ENCODE results near the gene MYBPC3. TPM values are rescaled to one million over a fixed set of nuclear protein-coding genes. Genes with fewer than 3 reads are reported as not detected.

Gene MYBPC3
- total RNA-seq, 4 donors from 2014 or later: 0.06 to 0.17 TPM; not detected in 2

DNA sequence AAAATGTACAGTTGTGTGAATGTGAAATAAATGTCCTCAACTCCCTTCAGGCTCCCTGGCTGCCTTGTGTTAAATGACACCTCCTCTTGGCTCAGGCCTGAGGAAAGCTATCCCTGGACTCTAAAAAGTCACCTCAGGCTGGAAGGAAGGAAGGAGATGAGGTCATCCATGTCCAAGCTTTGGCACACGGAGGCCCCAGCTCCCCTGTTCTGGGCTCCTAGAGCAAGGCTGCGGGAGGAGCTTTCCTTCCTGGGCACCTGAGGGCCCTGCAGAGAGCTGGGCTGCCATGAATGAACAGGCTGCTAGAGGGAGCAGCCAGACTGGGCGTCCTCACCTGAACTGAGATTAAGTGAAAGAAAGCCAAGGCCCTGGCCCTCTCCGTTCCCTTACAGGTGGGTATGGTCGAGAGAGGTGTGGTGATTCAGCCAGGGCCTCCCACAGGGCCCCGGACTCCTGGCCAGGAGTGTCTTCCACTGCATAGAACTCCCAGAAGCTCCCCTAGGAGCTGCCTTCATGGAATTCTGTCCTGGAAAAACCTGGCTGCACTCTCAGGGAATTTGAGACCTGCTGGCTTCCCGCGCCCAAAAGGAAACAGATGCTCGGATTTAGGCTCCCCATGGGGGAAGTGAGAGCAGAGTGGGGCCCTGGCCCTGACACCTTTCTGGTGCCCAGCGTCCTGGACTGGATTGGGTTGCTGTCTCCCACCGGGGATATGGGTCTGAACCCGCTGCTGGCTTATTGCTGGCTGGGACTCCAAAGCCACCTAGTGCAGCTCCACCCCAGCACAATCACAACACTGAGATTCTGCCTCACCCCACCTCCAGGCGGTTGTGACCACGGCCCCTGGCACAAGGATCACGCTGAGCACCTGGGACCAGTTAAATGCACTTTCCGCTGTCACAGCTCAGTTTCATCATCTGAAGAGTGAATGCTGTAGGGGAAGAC is 22.2 kb downstream of the MYBPC3 start:
- Histone ChIP-seq H3K4me1 (peaks cover 17 to 31% (median 21%) of the 10 kb centered on the region in 4 donors), H3K4me3 (no peak overlapping the region), H3K27me3 (no peaks in the 10 kb centered on the region), H3K9me3 (no peaks in the 10 kb centered on the region), H3K36me3 (peaks cover 10 to 50% (median 27%) of the 10 kb centered on the region in 4 donors), H3K27ac (replicated peaks in 1 of 4) (peak overlapping the region; percentile 46 to 57 (median 53))
- no peak for DNase-seq (ENCODE audit: extremely low spot score)
- no peak for TF ChIP-seq POLR2AphosphoS5 (IDR thresholded peaks at IDR 0.05)
- TF ChIP-seq, protein P1, sequence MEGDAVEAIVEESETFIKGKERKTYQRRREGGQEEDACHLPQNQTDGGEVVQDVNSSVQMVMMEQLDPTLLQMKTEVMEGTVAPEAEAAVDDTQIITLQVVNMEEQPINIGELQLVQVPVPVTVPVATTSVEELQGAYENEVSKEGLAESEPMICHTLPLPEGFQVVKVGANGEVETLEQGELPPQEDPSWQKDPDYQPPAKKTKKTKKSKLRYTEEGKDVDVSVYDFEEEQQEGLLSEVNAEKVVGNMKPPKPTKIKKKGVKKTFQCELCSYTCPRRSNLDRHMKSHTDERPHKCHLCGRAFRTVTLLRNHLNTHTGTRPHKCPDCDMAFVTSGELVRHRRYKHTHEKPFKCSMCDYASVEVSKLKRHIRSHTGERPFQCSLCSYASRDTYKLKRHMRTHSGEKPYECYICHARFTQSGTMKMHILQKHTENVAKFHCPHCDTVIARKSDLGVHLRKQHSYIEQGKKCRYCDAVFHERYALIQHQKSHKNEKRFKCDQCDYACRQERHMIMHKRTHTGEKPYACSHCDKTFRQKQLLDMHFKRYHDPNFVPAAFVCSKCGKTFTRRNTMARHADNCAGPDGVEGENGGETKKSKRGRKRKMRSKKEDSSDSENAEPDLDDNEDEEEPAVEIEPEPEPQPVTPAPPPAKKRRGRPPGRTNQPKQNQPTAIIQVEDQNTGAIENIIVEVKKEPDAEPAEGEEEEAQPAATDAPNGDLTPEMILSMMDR (IDR thresholded peaks at IDR 0.05): peak in 1 of 3 experiments; percentile 2
- WGBS: 61% methylated on average over 6 of the region's 16 CpGs
- intact Hi-C loops (cut with DNase I): no loop called here

DNA sequence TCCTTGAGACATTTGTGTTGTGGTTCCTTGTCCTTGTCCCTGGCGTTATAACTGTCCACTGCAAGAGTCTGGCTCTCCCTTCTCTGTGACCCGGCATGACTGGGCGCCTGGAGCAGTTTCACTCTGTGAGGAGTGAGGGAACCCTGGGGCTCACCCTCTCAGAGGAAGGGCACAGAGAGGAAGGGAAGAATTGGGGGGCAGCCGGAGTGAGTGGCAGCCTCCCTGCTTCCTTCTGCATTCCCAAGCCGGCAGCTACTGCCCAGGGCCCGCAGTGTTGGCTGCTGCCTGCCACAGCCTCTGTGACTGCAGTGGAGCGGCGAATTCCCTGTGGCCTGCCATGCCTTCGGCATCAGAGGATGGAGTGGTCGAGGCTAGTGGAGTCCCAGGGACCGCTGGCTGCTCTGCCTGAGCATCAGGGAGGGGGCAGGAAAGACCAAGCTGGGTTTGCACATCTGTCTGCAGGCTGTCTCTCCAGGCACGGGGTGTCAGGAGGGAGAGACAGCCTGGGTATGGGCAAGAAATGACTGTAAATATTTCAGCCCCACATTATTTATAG is 23.0 kb downstream of the MYBPC3 start:
- intact Hi-C loops (cut with DNase I): no loop called here
- DNase-seq (ENCODE audit: extremely low spot score): no peak
- Histone ChIP-seq H3K9me3 (no peaks in the 10 kb centered on the region), H3K4me3 (no peak overlapping the region), H3K4me1 (peaks cover 17 to 31% (median 21%) of the 10 kb centered on the region in 4 donors), H3K27me3 (no peaks in the 10 kb centered on the region), H3K36me3 (peaks cover 10 to 53% (median 26%) of the 10 kb centered on the region in 4 donors), H3K27ac (replicated peaks in 1 of 4) (peak overlapping the region; percentile 46 to 57 (median 53))
- TF ChIP-seq EP300 (IDR thresholded peaks at IDR 0.05) (no peak), POLR2AphosphoS5 (IDR thresholded peaks at IDR 0.05) (no peak), POLR2A (IDR thresholded peaks at IDR 0.05; ENCODE audit: low read depth) (no peak)
- TF ChIP-seq, protein P1 (IDR thresholded peaks at IDR 0.05): no peak
- 72% methylated on average over 10 of the region's 12 CpGs for WGBS

DNA sequence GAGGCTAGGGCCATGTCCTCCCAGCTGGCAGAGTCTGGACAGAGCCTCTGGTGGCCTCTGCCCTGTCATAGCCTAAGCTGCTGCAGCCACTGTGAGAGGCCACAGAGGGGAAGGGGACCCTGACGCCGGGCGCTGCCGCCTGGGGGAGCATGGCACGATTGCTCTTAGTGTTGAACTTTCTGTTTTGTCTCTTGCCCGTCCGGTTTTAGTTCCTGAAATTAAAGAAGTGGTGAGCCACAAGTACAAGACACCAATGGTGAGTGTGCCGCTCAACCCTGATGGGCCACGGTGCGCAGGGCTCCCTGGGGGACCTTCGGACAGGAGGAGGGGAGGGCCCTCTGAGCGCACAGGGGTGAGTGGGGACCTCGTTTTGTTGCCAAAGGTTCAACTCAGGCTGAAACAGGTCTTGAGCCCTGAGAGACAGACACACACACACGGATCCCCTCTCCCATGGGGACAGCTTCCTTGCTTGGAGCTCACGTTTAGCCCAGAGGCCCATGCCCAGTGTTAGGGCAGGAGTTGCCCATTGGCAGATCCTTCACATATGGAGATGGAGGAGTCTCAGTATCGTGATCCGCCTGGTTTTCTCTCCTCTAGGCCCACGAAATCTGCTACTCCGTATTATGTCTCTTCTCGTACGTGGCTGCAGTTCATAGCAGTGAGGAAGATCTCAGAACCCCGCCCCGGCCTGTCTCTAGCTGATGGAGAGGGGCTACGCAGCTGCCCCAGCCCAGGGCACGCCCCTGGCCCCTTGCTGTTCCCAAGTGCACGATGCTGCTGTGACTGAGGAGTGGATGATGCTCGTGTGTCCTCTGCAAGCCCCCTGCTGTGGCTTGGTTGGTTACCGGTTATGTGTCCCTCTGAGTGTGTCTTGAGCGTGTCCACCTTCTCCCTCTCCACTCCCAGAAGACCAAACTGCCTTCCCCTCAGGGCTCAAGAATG is 23.8 kb downstream of the MYBPC3 start:
- no peak for DNase-seq (ENCODE audit: extremely low spot score)
- H3K36me3 ChIP-seq: peaks cover 10 to 53% (median 23%) of the 10 kb centered on the region in 4 donors
- peaks cover 17 to 31% (median 21%) of the 10 kb centered on the region in 4 donors for H3K4me1 ChIP-seq

DNA sequence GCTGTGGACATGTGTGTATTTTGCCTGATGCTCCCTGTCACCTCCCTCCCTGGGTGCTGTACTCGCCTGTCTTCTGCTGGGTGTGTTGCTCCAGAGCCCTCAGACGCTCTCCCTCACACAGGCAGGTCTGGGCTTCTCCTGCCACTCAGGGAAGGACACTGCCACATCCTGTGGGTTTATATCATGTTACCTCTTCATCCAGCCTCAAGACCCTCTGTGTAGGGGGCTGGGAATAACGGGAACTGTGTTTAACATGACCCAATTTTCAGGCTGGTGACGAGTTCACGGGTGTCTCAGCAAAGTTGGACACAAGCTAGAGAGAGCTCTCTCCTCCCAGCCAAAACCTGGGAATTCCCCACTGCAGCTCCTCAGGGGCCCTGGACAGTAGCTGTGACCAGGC is 24.6 kb downstream of the MYBPC3 start:
- H3K36me3 ChIP-seq: peaks cover 10 to 53% (median 19%) of the 10 kb centered on the region in 4 donors
- intact Hi-C loops (cut with DNase I): no loop called here
- H3K27ac ChIP-seq (replicated peaks in 1 of 4): no peak overlapping the region
- TF ChIP-seq POLR2AphosphoS5 (IDR thresholded peaks at IDR 0.05) (no peak), EP300 (IDR thresholded peaks at IDR 0.05) (no peak), POLR2A (IDR thresholded peaks at IDR 0.05; ENCODE audit: low read depth) (no peak)
- 84% methylated on average over 5 of the region's 5 CpGs for WGBS
- DNase-seq (ENCODE audit: extremely low spot score): no peak
- H3K4me1 ChIP-seq: peaks cover 17 to 31% (median 21%) of the 10 kb centered on the region in 4 donors
- no peaks in the 10 kb centered on the region for H3K27me3 ChIP-seq
- H3K9me3 ChIP-seq: no peaks in the 10 kb centered on the region
- no peak overlapping the region for H3K4me3 ChIP-seq

More for the DNA sequence above, 23.8 kb downstream of the MYBPC3 start:
- intact Hi-C loops (cut with DNase I): no loop called here
- Histone ChIP-seq H3K4me3 (no peak overlapping the region), H3K27ac (replicated peaks in 1 of 4) (peak overlapping the region in 3 of 4 donors; percentile 49 to 57 (median 57)), H3K9me3 (no peaks in the 10 kb centered on the region), H3K27me3 (no peaks in the 10 kb centered on the region)
- TF ChIP-seq POLR2A (IDR thresholded peaks at IDR 0.05; ENCODE audit: low read depth): no peak
- no peak for TF ChIP-seq EP300 (IDR thresholded peaks at IDR 0.05)
- TF ChIP-seq, protein P1 (IDR thresholded peaks at IDR 0.05): no peak
- TF ChIP-seq POLR2AphosphoS5 (IDR thresholded peaks at IDR 0.05): no peak
- 76% methylated on average over 29 of the region's 29 CpGs for WGBS
